Central memory CD8-positive, alpha-beta T cell (primary cell): Measurements from ENCODE around the gene TENT4A.

ENCODE experiments used
- ATAC-seq: fragments of 150-1000 bp; cut with Tn5 transposase; replicated peaks from 2 replicates; pipeline ENCODE4 v1.10.0; 2022; ENCODE audit warnings: mild to moderate bottlenecking, moderate FRiP score, moderate number of reproducible peaks; ENCODE audit not compliant: poor library complexity, severe bottlenecking; ENCODE audit errors: extremely low read depth
- DNase-seq, 2 donors: peaks; one replicate each; pipeline ENCODE4 v3.0.0; 2021; ENCODE audit warnings: low spot score in 2 of 2
- H3K27ac Mint-ChIP-seq: one replicate; pipeline ENCODE4 v1.8.0; 2022; ENCODE audit warnings: low read depth, mild to moderate bottlenecking, moderate library complexity, mixed read lengths
- H3K27me3 Mint-ChIP-seq: one replicate; pipeline ENCODE4 v1.8.0; 2022; ENCODE audit warnings: mixed read lengths
- H3K36me3 Mint-ChIP-seq: one replicate; pipeline ENCODE4 v1.8.0; 2022; ENCODE audit warnings: mild to moderate bottlenecking, moderate library complexity, mixed read lengths; ENCODE audit not compliant: insufficient read depth
- H3K4me1 Mint-ChIP-seq: one replicate; pipeline ENCODE4 v1.8.0; 2022; ENCODE audit warnings: mixed read lengths
- H3K4me3 Mint-ChIP-seq: one replicate; pipeline ENCODE4 v1.8.0; 2022; ENCODE audit warnings: mild to moderate bottlenecking, moderate library complexity, mixed read lengths
- H3K9me3 Mint-ChIP-seq: one replicate; pipeline ENCODE4 v1.8.0; 2022; ENCODE audit warnings: mixed read lengths

The TENT4A gene

DNA sequence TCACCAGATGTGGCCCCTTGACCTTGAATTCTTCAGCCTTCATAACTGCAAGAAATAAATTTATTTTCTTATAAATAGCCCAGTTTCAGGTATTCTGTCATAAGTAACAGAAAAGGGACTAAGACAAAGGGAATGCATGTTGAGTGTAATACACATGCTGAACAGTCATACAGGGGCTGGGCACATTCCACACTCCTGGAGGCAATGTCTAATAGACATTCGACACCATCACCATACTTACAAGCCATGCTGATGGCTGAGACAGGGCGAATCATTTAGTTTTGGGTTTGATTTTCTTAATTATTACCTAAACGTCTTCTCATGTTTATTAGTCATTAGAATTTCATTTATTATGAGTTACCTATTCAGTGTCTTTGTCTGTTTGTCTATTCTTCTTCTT, 68.5 kb downstream of the TENT4A start:
- Mint-ChIP-seq H3K9me3 (no peaks in the 10 kb centered on the region), H3K36me3 (no peaks in the 10 kb centered on the region), H3K4me1 (no peaks in the 10 kb centered on the region), H3K27me3 (peaks cover 8% of the 10 kb centered on the region), H3K27ac (no peak overlapping the region), H3K4me3 (no peak overlapping the region)
- ATAC-seq, result no peak
- no peak for DNase-seq

- H3K4me1 Mint-ChIP-seq, result no peaks in the 10 kb centered on the region
- ATAC-seq, result no peak
- no peak for DNase-seq
- H3K27me3 Mint-ChIP-seq, result peaks cover 8% of the 10 kb centered on the region
- H3K36me3 Mint-ChIP-seq, result peaks cover 1% of the 10 kb centered on the region
- H3K27ac Mint-ChIP-seq, result no peak overlapping the region
- no peaks in the 10 kb centered on the region for H3K9me3 Mint-ChIP-seq
- H3K4me3 Mint-ChIP-seq, result no peak overlapping the region
These were observed 70.6 kb downstream of the TENT4A start for GRCh38 chr5:6783787-6784186.

- DNase-seq (no peak), ATAC-seq (no peak)
- Mint-ChIP-seq H3K4me3 (no peak overlapping the region), H3K27ac (no peak overlapping the region), H3K9me3 (no peaks in the 10 kb centered on the region), H3K36me3 (peaks cover 1% of the 10 kb centered on the region), H3K4me1 (no peaks in the 10 kb centered on the region), H3K27me3 (peaks cover 8% of the 10 kb centered on the region)
These were observed 71.2 kb downstream of the TENT4A start for GRCh38 chr5:6784481-6784880.

DNA sequence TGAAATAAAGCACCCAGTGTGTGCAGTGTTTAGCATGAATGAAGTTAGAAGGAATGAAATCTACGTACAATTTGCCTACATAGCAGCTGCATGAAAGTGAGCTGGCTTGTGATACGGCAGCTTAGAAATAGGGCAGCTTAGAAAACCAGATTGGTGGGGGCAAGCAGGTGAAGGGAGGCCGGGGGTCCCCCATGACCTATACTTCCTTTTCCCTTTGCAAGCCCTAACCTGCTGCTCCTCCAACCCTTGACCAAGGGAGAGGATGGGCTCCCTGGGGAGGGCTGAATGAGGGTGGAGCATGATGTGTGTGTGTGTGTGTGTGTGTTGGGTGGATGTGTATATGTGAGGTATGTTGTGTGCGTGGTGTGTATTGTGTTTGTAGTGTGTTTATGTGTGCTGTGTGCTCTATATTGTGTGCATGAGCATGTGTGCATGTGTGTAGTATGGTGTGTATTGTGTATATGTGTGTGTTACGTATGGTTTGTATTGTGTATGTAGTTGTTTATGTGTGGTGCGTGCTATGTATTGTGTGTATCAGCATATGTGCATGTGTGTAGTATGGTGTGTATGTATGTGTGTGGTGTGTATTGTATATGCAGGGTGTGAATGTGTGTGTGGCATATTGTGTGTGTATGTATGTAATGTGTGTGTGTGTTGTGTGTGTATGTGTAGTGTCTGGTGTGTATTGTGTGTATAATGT, 72.1 kb downstream of the TENT4A start:
- no peak for ATAC-seq

GRCh38 chr5:6785861-6786180, 72.6 kb downstream of the TENT4A start:
- Mint-ChIP-seq H3K27me3 (peaks cover 19% of the 10 kb centered on the region), H3K4me1 (no peaks in the 10 kb centered on the region), H3K27ac (no peak overlapping the region), H3K9me3 (no peaks in the 10 kb centered on the region), H3K36me3 (peaks cover 2% of the 10 kb centered on the region), H3K4me3 (no peak overlapping the region)
- DNase-seq (no peak), ATAC-seq (no peak)

More for the DNA sequence above, 72.1 kb downstream of the TENT4A start:
- H3K27me3 Mint-ChIP-seq, result peaks cover 14% of the 10 kb centered on the region
- H3K27ac Mint-ChIP-seq, result no peak overlapping the region
- H3K4me1 Mint-ChIP-seq, result no peaks in the 10 kb centered on the region
- no peak for DNase-seq
- H3K36me3 Mint-ChIP-seq, result peaks cover 2% of the 10 kb centered on the region
- no peaks in the 10 kb centered on the region for H3K9me3 Mint-ChIP-seq
- H3K4me3 Mint-ChIP-seq, result no peak overlapping the region

DNA sequence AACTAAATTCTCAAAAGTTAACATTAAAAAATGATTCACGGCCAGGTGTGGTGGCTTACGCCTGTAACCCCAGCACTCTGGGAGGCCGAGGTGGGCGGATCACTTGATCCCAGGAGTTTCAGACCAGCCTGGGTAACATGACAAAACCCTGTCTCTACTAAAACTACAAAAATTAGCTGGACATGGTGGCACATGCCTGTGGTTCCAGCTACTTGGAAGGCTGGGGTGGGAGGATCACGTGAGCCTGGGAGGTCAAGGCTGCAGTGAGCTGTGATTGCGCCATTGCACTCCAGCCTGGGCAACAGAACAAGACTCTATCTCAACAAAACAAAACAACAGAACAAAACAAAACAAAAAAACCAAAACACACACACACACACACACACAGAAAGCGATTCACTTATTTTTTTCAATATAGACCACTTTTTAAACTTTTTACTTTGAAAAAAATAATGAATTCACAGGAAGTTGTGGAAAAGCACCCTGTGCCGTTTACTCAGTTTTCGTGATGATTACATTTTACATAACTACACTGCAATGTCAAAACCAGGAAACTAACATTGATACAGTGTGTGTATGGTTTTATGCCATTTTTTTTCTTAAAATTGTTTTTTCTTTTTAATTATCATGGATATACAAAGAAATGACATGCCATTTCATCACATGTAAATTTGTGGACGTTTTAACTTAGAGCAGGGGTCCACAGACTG, 73.7 kb downstream of the TENT4A start:
- DNase-seq (no peak), ATAC-seq (no peak)
- Mint-ChIP-seq H3K27me3 (peaks cover 30% of the 10 kb centered on the region), H3K4me1 (no peaks in the 10 kb centered on the region), H3K27ac (no peak overlapping the region), H3K36me3 (peaks cover 2% of the 10 kb centered on the region), H3K4me3 (no peak overlapping the region), H3K9me3 (no peaks in the 10 kb centered on the region)

DNA sequence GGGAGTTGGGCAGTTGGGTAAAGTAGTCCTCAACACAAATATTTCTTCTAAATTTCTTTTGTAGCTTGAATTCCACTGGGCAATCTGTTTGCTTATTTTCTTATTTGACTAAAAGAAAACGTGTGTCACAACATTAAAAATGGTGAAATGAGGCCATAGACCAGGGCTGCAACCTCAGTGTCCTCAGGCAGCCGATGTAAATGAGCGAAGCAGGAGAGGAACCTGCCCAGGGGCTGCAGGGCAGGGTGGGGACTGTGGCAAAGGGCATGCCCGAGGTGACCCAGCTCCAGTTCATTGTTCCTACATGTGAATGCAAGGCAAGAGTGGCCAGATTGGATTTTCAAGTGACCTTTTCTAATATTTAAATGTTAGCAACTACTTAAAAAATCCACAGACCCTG, 74.7 kb downstream of the TENT4A start:
- no peak for ATAC-seq
- peaks cover 2% of the 10 kb centered on the region for H3K36me3 Mint-ChIP-seq
- H3K4me3 Mint-ChIP-seq, result no peak overlapping the region
- H3K9me3 Mint-ChIP-seq, result no peaks in the 10 kb centered on the region
- H3K4me1 Mint-ChIP-seq, result no peaks in the 10 kb centered on the region
- H3K27me3 Mint-ChIP-seq, result peaks cover 36% of the 10 kb centered on the region
- DNase-seq, result no peak
- no peak overlapping the region for H3K27ac Mint-ChIP-seq

GRCh38 chr5:6788439-6788838, 75.2 kb downstream of the TENT4A start:
- H3K9me3 Mint-ChIP-seq, result no peaks in the 10 kb centered on the region
- H3K36me3 Mint-ChIP-seq, result peaks cover 2% of the 10 kb centered on the region
- ATAC-seq (no peak), DNase-seq (no peak)
- H3K27me3 Mint-ChIP-seq, result peaks cover 41% of the 10 kb centered on the region
- no peaks in the 10 kb centered on the region for H3K4me1 Mint-ChIP-seq
- no peak overlapping the region for H3K4me3 Mint-ChIP-seq
- no peak overlapping the region for H3K27ac Mint-ChIP-seq

DNA sequence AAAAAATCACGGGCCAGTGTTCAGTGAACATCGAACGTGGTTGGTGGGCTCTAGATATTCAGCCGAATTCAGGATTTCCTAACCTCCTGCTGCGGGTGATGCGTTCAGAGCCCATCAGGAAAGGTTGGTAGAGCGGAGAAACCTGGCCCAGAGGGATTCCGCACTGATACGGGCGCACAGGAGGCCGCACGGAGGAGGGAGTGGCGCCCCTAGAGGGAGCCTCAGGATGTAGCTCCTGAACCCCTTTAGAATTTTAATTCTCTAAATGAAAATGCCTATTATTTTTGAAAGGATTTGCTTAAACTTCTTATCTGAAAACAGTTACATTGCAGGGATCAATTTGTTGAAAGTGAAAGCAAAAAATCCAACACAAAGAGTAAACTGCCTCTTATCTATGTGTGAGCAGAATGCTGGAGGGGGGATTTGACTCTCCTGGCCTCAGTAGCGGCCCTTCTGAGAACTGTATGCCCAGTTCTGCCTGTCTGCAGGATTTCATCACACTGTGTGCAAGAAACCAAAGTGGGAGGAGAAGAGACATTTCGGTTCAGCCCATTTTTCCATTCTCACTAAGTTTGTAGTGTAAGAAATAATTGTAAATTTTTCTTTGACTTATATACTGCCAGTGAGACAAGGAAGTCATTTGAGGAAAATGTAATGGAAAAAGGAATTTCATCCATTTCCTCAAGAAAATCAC, 75.9 kb downstream of the TENT4A start:
- peaks cover 39% of the 10 kb centered on the region for H3K27me3 Mint-ChIP-seq
- no peak for DNase-seq
- H3K36me3 Mint-ChIP-seq, result peaks cover 2% of the 10 kb centered on the region
- H3K9me3 Mint-ChIP-seq, result no peaks in the 10 kb centered on the region
- no peak for ATAC-seq
- no peaks in the 10 kb centered on the region for H3K4me1 Mint-ChIP-seq
- H3K4me3 Mint-ChIP-seq, result no peak overlapping the region
- H3K27ac Mint-ChIP-seq, result no peak overlapping the region

- Mint-ChIP-seq H3K4me3 (no peak overlapping the region), H3K4me1 (no peaks in the 10 kb centered on the region)
- no peak for ATAC-seq
These were observed 77.2 kb downstream of the TENT4A start for GRCh38 chr5:6790346-6790865.

GRCh38 chr5:6791031-6791430, 77.8 kb downstream of the TENT4A start:
- no peak overlapping the region for H3K27ac Mint-ChIP-seq
- no peaks in the 10 kb centered on the region for H3K4me1 Mint-ChIP-seq
- peaks cover 2% of the 10 kb centered on the region for H3K36me3 Mint-ChIP-seq
- peaks cover 34% of the 10 kb centered on the region for H3K27me3 Mint-ChIP-seq
- DNase-seq (no peak), ATAC-seq (no peak)
- H3K9me3 Mint-ChIP-seq, result no peaks in the 10 kb centered on the region
- H3K4me3 Mint-ChIP-seq, result no peak overlapping the region

More at GRCh38 chr5:6790346-6790865, 77.2 kb downstream of the TENT4A start:
- H3K9me3 Mint-ChIP-seq, result no peaks in the 10 kb centered on the region
- H3K27ac Mint-ChIP-seq, result no peak overlapping the region
- no peak for DNase-seq
- H3K36me3 Mint-ChIP-seq, result peaks cover 2% of the 10 kb centered on the region
- H3K27me3 Mint-ChIP-seq, result peaks cover 34% of the 10 kb centered on the region

GRCh38 chr5:6792376-6792775, 79.1 kb downstream of the TENT4A start:
- Mint-ChIP-seq H3K27me3 (peaks cover 42% of the 10 kb centered on the region), H3K9me3 (no peaks in the 10 kb centered on the region), H3K36me3 (peaks cover 1% of the 10 kb centered on the region), H3K4me3 (no peak overlapping the region), H3K27ac (no peak overlapping the region), H3K4me1 (no peaks in the 10 kb centered on the region)
- ATAC-seq (no peak), DNase-seq (no peak)
